Right atrium auricular region (tissue), 2 donors: Measurements from ENCODE around the gene NRSN2. TPM values are rescaled to one million over a fixed set of nuclear protein-coding genes. Genes with fewer than 3 reads are reported as not detected.
"Not testable (repeated sequence)": the region's sequence is repeated elsewhere in the genome, so short reads cannot be mapped to it uniquely, and the experiment has no call there.

Experiments
- DNase-seq: peaks from one replicate; pipeline ENCODE4 v3.0.0-alpha.2; 2019; ENCODE audit warnings: low spot score
- H3K27ac ChIP-seq, 2 donors: fragments of 200-600 bp; sonication (generic); 1 replicate in 1 of 2; 2 replicates in 1 of 2; pipeline ENCODE4 v1.5.1; 2016 to 2019
- H3K27me3 ChIP-seq, 2 donors: fragments of 200-600 bp; sonication (generic); one replicate each; pipeline versions ENCODE4 v1.5.1 to v1.6.0; 2017 to 2019
- H3K36me3 ChIP-seq: fragments of 200-600 bp; sonication (generic); one replicate; pipeline ENCODE4 v1.5.1; 2016
- H3K4me1 ChIP-seq, 2 donors: fragments of 200-600 bp; sonication (generic); one replicate each; pipeline versions ENCODE4 v1.5.1 to v1.6.0; 2017 to 2019
- H3K4me3 ChIP-seq, 2 donors: fragments of 200-600 bp; sonication (generic); 1 replicate in 1 of 2; 2 replicates in 1 of 2; pipeline ENCODE4 v1.5.1; 2017 to 2019; ENCODE audit warnings: mild to moderate bottlenecking in 1 of 2, moderate library complexity in 1 of 2
- H3K9me3 ChIP-seq, 2 donors: fragments of 200-600 bp; sonication (generic); one replicate each; pipeline ENCODE4 v1.5.1; 2019
- total RNA-seq, 2 donors: library from RNA; depleted of rRNA; stranded (reverse); fragments of >200 nt; gene quantifications; one replicate each; pipeline ENCODE4 v1.1.0, GENCODE V29; 2016
- TF ChIP-seq, protein P1 (sequence below), 2 donors: fragments of 200-600 bp; sonication (generic); IDR thresholded peaks; one replicate each; pipeline ENCODE4 v1.5.1; 2019; ENCODE audit warnings: antibody characterized with exemption in 2 of 2

The NRSN2 gene
- total RNA-seq, 2 donors from 2014 or later = 30.6 to 30.7 TPM

DNA sequence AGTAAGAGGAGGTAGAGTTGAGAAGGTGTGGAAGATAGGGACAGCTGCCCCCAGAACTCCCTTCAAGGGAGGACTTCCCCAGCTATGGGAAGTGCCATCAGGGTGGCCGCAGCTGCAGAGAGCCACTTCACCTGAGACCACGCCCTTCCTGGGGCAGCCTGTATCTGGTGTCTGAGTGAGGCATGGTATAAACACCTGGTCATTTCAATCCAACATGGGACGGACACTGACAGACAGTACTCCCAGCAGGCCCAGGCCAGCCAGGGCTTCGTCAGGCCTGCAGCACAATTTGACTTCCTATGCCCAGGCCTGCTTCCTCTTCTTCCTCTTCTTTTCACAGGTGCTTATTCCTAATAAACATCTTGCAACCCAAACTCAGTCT is 17.1 kb upstream of the NRSN2 start:
- H3K4me1 ChIP-seq = peaks cover 0 to 31% of the 10 kb centered on the region in 2 donors
- no peak overlapping the region for H3K27ac ChIP-seq
- H3K4me3 ChIP-seq = no peak overlapping the region
- no peaks in the 10 kb centered on the region for H3K36me3 ChIP-seq
- DNase-seq = no peak
- TF ChIP-seq, protein P1, sequence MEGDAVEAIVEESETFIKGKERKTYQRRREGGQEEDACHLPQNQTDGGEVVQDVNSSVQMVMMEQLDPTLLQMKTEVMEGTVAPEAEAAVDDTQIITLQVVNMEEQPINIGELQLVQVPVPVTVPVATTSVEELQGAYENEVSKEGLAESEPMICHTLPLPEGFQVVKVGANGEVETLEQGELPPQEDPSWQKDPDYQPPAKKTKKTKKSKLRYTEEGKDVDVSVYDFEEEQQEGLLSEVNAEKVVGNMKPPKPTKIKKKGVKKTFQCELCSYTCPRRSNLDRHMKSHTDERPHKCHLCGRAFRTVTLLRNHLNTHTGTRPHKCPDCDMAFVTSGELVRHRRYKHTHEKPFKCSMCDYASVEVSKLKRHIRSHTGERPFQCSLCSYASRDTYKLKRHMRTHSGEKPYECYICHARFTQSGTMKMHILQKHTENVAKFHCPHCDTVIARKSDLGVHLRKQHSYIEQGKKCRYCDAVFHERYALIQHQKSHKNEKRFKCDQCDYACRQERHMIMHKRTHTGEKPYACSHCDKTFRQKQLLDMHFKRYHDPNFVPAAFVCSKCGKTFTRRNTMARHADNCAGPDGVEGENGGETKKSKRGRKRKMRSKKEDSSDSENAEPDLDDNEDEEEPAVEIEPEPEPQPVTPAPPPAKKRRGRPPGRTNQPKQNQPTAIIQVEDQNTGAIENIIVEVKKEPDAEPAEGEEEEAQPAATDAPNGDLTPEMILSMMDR (IDR thresholded peaks at IDR 0.05) = no peak
- H3K27me3 ChIP-seq = no peaks in the 10 kb centered on the region
- H3K9me3 ChIP-seq = no peaks in the 10 kb centered on the region

DNA sequence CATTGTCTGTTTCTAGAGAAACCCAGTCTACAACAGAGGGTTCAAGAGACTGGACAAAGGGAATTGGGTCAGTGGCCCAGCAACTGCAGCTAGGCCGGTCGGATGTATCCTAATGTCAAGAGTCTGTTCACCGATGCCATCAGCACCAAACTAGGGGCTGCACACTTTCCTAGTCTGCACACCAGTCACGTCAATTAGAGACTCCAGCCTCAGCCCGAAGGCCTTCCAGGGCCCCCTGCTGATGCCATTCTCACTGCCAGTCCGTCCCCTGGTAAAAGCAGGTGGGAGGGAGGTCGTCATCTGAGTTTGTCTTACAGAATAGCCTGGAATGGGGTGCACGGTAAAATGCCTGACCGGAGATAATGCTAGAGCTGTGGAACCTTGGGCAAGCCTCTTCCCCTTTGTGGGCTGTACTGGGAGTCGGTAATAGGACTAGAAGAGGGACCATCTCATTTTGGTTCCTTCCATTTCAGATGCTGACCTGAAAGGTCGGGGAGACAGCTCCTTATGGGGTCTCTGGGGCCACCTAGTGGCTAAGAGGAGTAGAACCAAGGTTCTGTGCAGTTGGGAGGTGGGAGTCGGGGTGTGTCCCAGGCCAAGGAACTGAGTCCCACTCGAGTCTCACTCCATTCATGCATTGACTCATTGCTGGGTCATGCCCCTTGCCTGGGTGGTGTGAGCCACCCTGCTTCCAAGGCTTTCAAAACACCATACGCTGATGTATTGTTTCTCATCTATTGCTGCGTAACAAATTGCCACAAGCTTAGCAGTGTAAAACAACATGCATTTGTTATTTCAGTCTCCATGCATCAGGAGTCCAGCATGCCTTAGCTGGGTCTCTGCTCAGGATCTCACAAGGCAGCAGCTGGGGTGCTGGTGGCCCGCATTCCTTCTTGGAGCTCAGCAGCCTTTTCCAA is 16.4 kb upstream of the NRSN2 start:
- Histone ChIP-seq H3K27me3 (no peaks in the 10 kb centered on the region), H3K9me3 (no peaks in the 10 kb centered on the region), H3K4me1 (peaks cover 0 to 31% of the 10 kb centered on the region in 2 donors), H3K27ac (no peak overlapping the region), H3K36me3 (no peaks in the 10 kb centered on the region), H3K4me3 (no peak overlapping the region)
- DNase-seq = no peak
- TF ChIP-seq, protein P1 (IDR thresholded peaks at IDR 0.05) = peak; percentile 66 to 87

- no peak for DNase-seq
- H3K9me3 ChIP-seq = no peaks in the 10 kb centered on the region
- TF ChIP-seq, protein P1 (IDR thresholded peaks at IDR 0.05) = no peak
- H3K27me3 ChIP-seq = no peaks in the 10 kb centered on the region
- no peak overlapping the region for H3K27ac ChIP-seq
- peaks cover 0 to 7% of the 10 kb centered on the region in 2 donors for H3K4me1 ChIP-seq
- H3K36me3 ChIP-seq = no peaks in the 10 kb centered on the region
- H3K4me3 ChIP-seq = no peak overlapping the region
Observed at GRCh38 chr20:334578-334977, 12.3 kb upstream of the NRSN2 start.

DNA sequence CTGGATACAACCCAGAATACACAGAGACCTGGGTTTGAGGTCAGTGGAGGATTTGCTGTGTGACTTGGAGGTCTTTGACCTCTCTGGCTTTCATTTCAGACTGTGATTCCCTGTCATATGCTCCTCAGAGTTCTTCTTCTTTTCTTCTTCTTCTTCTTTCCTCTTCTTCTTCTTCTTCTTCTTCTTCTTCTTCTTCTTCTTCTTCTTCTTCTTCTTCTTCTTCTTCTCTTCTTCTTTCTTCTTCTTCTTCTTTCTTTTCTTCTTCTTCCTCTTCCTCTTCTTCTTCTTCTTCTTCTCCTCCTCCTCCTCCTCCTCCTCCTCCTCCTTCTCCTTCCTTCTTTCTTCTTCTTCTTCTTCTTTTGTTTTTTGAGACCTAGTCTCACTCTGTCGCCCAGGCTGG is 10.9 kb upstream of the NRSN2 start:
- H3K27ac ChIP-seq, H3K4me1 ChIP-seq, DNase-seq, H3K4me3 ChIP-seq, H3K27me3 ChIP-seq, H3K36me3 ChIP-seq, H3K9me3 ChIP-seq: not testable (repeated sequence)

GRCh38 chr20:341682-342081 is 5.2 kb upstream of the NRSN2 start:
- Histone ChIP-seq H3K27ac (no peak overlapping the region), H3K4me1 (peaks cover 0 to 10% of the 10 kb centered on the region in 2 donors), H3K27me3 (no peaks in the 10 kb centered on the region), H3K9me3 (peaks cover 0 to 5% of the 10 kb centered on the region in 2 donors), H3K4me3 (no peak overlapping the region), H3K36me3 (no peaks in the 10 kb centered on the region)
- no peak for DNase-seq
- TF ChIP-seq, protein P1 (IDR thresholded peaks at IDR 0.05) = no peak

DNA sequence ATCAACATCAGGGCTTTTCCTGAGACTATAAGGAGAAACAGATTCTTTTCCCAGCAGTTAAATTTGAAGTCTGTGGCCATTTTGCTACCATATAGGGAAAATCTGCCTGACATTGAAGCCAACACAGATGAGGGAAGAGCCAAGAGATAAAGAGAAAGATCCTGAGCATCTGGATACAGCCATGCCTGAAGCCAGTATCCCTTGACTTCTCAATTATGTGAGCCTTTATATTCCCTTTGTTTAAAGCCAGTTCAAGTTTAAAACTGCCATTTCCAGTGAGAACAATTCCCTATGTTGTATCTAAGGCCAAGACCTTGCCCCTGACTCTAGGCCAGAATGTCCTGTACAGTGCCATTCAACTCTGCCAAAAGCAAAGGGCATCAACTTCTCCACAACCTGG is 3.8 kb upstream of the NRSN2 start:
- H3K27ac ChIP-seq = no peak overlapping the region
- H3K36me3 ChIP-seq = no peaks in the 10 kb centered on the region
- H3K27me3 ChIP-seq = no peaks in the 10 kb centered on the region
- TF ChIP-seq, protein P1 (IDR thresholded peaks at IDR 0.05) = no peak
- no peak overlapping the region for H3K4me3 ChIP-seq
- H3K9me3 ChIP-seq = peaks cover 0 to 5% of the 10 kb centered on the region in 2 donors
- peaks cover 0 to 11% of the 10 kb centered on the region in 2 donors for H3K4me1 ChIP-seq
- DNase-seq = no peak
